ENCODE results near the gene ADARB1.

ADARB1 gene

GRCh38 chr21:45179568-45180245 lies 105.3 kb downstream of the ADARB1 start:
- DNase-seq: no peak

GRCh38 chr21:45180246-45180599 lies 105.8 kb downstream of the ADARB1 start:
- no peak for DNase-seq

GRCh38 chr21:45182958-45183357 lies 108.6 kb downstream of the ADARB1 start:
- DNase-seq: no peak

- DNase-seq: no peak
Measured at GRCh38 chr21:45183852-45184251, 109.5 kb downstream of the ADARB1 start.

- DNase-seq: no peak
Measured at GRCh38 chr21:45184869-45185268, 110.5 kb downstream of the ADARB1 start.

- DNase-seq: no peak
Measured at GRCh38 chr21:45186709-45187108, 112.3 kb downstream of the ADARB1 start.

GRCh38 chr21:45187646-45188045 lies 113.3 kb downstream of the ADARB1 start:
- DNase-seq: no peak

GRCh38 chr21:45190013-45190412 lies 115.6 kb downstream of the ADARB1 start:
- DNase-seq: no peak

GRCh38 chr21:45192332-45192731 lies 118.0 kb downstream of the ADARB1 start:
- DNase-seq: no peak

GRCh38 chr21:45196620-45197019 lies 122.2 kb downstream of the ADARB1 start:
- DNase-seq: no peak

- no peak for DNase-seq
Measured at GRCh38 chr21:45199201-45199600, 124.8 kb downstream of the ADARB1 start.

GRCh38 chr21:45200031-45200430 lies 125.7 kb downstream of the ADARB1 start:
- no peak for DNase-seq

- no peak for DNase-seq
Measured at GRCh38 chr21:45200581-45201296, 126.4 kb downstream of the ADARB1 start.

GRCh38 chr21:45202344-45202743 lies 128.0 kb downstream of the ADARB1 start:
- DNase-seq: no peak

GRCh38 chr21:45202889-45203288 lies 128.5 kb downstream of the ADARB1 start:
- no peak for DNase-seq

- DNase-seq: no peak
Measured at GRCh38 chr21:45203983-45204382, 129.6 kb downstream of the ADARB1 start.

- no peak for DNase-seq
Measured at GRCh38 chr21:45204395-45204794, 130.0 kb downstream of the ADARB1 start.

GRCh38 chr21:45207839-45208626 lies 133.7 kb downstream of the ADARB1 start:
- no peak for DNase-seq

- peak; percentile 6 for DNase-seq
Measured at GRCh38 chr21:45208627-45208951, 134.2 kb downstream of the ADARB1 start.

GRCh38 chr21:45209046-45209445 lies 134.7 kb downstream of the ADARB1 start:
- DNase-seq: peak; percentile 77

- no peak for DNase-seq
Measured at GRCh38 chr21:45209685-45210284, 135.4 kb downstream of the ADARB1 start.

- DNase-seq: no peak
Measured at GRCh38 chr21:45210461-45210983, 136.1 kb downstream of the ADARB1 start.

- no peak for DNase-seq
Measured at GRCh38 chr21:45211661-45212060, 137.3 kb downstream of the ADARB1 start.

Data from HCEC 1CT (cell line).